ENCODE results near the gene TMTC4. TPM values are rescaled to one million over a fixed set of nuclear protein-coding genes. Genes with fewer than 3 reads are reported as not detected.

The TMTC4 gene
- total RNA-seq, 1 experiment from 2014 or later = 14.6 TPM

- ATAC-seq (no peak), DNase-seq (ENCODE audit: low read depth, low spot score) (no peak)
- in situ Hi-C loops (cut with HindIII; ENCODE audit: low pct_unique_long_range_greater_than_20kb, low sequenced_read_pairs) = no loop called here
- ChIA-PET CTCF (no interaction called here), POLR2A (no interaction called here)
- Histone ChIP-seq H3K4me1 (ENCODE audit: control insufficient read depth, insufficient read depth, low read length) (no peaks in the 10 kb centered on the region), H3K4me3 (ENCODE audit: low read depth in 2 of 2, low read length in 2 of 2) (no peak overlapping the region), H3K27me3 (ENCODE audit: control insufficient read depth, insufficient read depth, low read length) (no peaks in the 10 kb centered on the region), H3K36me3 (ENCODE audit: control insufficient read depth, insufficient read depth, low read length) (no peaks in the 10 kb centered on the region), H3K9me3 (ENCODE audit: control insufficient read depth, insufficient read depth, low read depth, low read length) (no peaks in the 10 kb centered on the region), H3K27ac (ENCODE audit: low read length) (no peak overlapping the region)
- intact Hi-C loops (cut with micrococcal nuclease; ENCODE audit: unreplicated experiment) = no loop called here
- no TSS peak for BruUV-seq (replicated peaks)
- no peak for TF ChIP-seq CTCF (IDR thresholded peaks at IDR 0.05)
- no peak for TF ChIP-seq TCF7L2 (IDR thresholded peaks at IDR 0.05; ENCODE audit: low read depth, low read length)
- no peak for TF ChIP-seq POLR2AphosphoS5 (IDR thresholded peaks at IDR 0.05; ENCODE audit: low read depth, low read length)
- TF ChIP-seq, protein P1, sequence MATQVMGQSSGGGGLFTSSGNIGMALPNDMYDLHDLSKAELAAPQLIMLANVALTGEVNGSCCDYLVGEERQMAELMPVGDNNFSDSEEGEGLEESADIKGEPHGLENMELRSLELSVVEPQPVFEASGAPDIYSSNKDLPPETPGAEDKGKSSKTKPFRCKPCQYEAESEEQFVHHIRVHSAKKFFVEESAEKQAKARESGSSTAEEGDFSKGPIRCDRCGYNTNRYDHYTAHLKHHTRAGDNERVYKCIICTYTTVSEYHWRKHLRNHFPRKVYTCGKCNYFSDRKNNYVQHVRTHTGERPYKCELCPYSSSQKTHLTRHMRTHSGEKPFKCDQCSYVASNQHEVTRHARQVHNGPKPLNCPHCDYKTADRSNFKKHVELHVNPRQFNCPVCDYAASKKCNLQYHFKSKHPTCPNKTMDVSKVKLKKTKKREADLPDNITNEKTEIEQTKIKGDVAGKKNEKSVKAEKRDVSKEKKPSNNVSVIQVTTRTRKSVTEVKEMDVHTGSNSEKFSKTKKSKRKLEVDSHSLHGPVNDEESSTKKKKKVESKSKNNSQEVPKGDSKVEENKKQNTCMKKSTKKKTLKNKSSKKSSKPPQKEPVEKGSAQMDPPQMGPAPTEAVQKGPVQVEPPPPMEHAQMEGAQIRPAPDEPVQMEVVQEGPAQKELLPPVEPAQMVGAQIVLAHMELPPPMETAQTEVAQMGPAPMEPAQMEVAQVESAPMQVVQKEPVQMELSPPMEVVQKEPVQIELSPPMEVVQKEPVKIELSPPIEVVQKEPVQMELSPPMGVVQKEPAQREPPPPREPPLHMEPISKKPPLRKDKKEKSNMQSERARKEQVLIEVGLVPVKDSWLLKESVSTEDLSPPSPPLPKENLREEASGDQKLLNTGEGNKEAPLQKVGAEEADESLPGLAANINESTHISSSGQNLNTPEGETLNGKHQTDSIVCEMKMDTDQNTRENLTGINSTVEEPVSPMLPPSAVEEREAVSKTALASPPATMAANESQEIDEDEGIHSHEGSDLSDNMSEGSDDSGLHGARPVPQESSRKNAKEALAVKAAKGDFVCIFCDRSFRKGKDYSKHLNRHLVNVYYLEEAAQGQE (IDR thresholded peaks at IDR 0.05; ENCODE audit: insufficient read depth in 1 of 2, low read depth in 2 of 2, low read length in 1 of 2) = no peak
- TF ChIP-seq SIN3A (IDR thresholded peaks at IDR 0.05; ENCODE audit: borderline replicate concordance, insufficient read depth, low read depth, low read length) = no peak
Observed at GRCh38 chr13:100565286-100565685, 109.3 kb downstream of the TMTC4 start.

- Histone ChIP-seq H3K27ac (ENCODE audit: low read length) (no peak overlapping the region), H3K4me1 (ENCODE audit: control insufficient read depth, insufficient read depth, low read length) (no peaks in the 10 kb centered on the region), H3K4me3 (ENCODE audit: low read depth in 2 of 2, low read length in 2 of 2) (no peak overlapping the region), H3K27me3 (ENCODE audit: control insufficient read depth, insufficient read depth, low read length) (no peaks in the 10 kb centered on the region), H3K36me3 (ENCODE audit: control insufficient read depth, insufficient read depth, low read length) (no peaks in the 10 kb centered on the region), H3K9me3 (ENCODE audit: control insufficient read depth, insufficient read depth, low read depth, low read length) (no peaks in the 10 kb centered on the region)
- TF ChIP-seq POLR2AphosphoS5 (IDR thresholded peaks at IDR 0.05; ENCODE audit: low read depth, low read length) = no peak
- no peak for TF ChIP-seq CTCF (IDR thresholded peaks at IDR 0.05)
- TF ChIP-seq, protein P1 (IDR thresholded peaks at IDR 0.05; ENCODE audit: insufficient read depth in 1 of 2, low read depth in 2 of 2, low read length in 1 of 2) = no peak
- no peak for TF ChIP-seq TCF7L2 (IDR thresholded peaks at IDR 0.05; ENCODE audit: low read depth, low read length)
- TF ChIP-seq SIN3A (IDR thresholded peaks at IDR 0.05; ENCODE audit: borderline replicate concordance, insufficient read depth, low read depth, low read length) = no peak
- no peak for ATAC-seq
- ChIA-PET POLR2A (no interaction called here), CTCF (no interaction called here)
- in situ Hi-C loops (cut with HindIII; ENCODE audit: low pct_unique_long_range_greater_than_20kb, low sequenced_read_pairs) (no loop called here), intact Hi-C loops (cut with micrococcal nuclease; ENCODE audit: unreplicated experiment) (no loop called here)
- no peak for DNase-seq (ENCODE audit: low read depth, low spot score)
- BruUV-seq (replicated peaks) = no TSS peak
Observed at GRCh38 chr13:100564444-100565223, 110.0 kb downstream of the TMTC4 start.
